HG03378 (cell line): ENCODE results near the gene NAPG.
A peak's percentile ranks its signal among the peaks of the same experiment; 100 is the strongest.
"Not testable (repeated sequence)": the region's sequence is repeated elsewhere in the genome, so short reads cannot be mapped to it uniquely, and the experiment has no call there.

Source experiments
- ATAC-seq: cut with Tn5 transposase; IDR thresholded peaks from one replicate; pipeline ENCODE4 v1.9.1; 2021; ENCODE audit warnings: mild to moderate bottlenecking, moderate library complexity; ENCODE audit not compliant: unreplicated experiment

NAPG gene

GRCh38 chr18:10514082-10514481 lies 11.7 kb upstream of the NAPG start:
- ATAC-seq: no peak

DNA sequence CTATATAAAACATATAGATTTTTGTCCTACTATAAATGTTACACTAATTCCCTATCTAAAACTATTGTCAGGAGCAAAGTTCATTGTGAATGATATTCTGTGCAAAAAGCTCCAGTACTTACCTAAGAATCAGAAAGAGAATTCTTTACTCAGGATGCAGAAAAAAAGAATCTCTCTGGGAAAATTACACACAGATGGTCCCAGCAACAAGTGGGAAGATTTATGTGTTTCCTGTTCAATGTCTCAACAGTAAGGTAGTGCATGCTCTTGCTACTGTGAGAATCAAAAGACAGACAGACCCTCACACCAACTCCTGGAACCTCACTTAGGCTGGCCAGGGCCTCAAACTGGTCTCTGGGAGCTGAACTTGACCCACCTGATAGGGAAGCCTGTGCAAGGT lies 11.2 kb upstream of the NAPG start:
- ATAC-seq: no peak

GRCh38 chr18:10515456-10515855 lies 10.4 kb upstream of the NAPG start:
- no peak for ATAC-seq

- ATAC-seq: no peak
Observed at GRCh38 chr18:10516078-10516477, 9.7 kb upstream of the NAPG start.

- ATAC-seq: no peak
Observed at GRCh38 chr18:10518595-10519255, 7.1 kb upstream of the NAPG start.

DNA sequence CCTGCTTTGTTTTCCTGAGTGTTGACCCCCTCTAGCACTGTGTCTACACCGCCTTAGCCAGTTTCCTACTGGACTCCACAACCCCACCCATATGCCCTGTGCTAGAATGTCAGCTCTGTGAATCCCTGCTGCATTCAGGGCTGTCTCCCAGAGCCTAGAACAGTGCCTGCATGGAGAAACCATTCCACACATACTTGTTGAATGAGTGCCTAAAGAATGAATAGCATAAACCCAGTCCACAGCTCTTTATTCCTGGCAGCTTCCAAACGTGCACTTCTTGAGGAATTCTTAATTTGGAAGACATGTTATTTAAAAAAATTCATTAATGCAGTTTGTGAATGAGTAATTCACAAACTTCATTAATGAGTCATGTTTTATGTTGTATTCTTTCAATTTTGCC lies 6.5 kb upstream of the NAPG start:
- ATAC-seq: no peak

GRCh38 chr18:10519999-10520935 lies 5.6 kb upstream of the NAPG start:
- ATAC-seq: peak; percentile 82

GRCh38 chr18:10521566-10521965 lies 4.3 kb upstream of the NAPG start:
- no peak for ATAC-seq

DNA sequence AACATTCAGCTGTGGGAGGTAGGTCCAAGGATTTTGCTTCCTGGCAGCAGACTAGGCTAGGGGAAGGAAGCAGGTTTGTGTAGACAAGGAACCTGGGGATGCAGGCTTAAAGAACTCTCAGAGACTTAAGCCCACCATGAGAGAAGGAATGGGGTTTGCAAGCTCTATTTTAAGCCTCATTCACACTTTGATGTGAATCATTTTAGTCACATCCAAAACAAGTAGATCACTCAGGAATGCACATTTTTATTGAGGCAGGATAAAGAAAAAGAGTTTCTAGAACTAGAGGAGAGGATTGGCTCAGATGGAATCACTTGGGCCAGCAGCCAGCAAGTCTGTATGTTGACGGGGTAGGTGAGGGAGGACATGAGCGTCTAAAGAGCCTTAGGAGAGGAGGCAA lies 3.3 kb upstream of the NAPG start:
- no peak for ATAC-seq

DNA sequence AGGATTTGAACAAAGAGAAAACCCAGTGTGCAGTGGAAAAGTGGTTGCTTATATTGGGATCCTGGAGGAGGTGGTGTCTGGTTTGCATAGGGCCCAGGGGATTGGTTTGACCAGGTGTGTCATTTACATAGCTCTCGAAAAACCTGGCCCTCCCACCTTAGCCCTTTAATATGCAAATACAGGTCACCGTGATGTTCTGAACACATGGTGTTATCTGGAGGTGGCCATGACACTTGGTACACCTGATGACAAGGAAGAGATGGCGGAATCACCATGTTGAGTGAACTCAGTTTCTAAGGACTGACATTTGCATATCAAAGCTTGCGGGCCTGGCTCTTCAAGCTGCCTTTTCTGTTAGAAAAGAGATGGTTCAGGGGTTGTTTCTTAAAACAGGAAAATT lies 2.3 kb upstream of the NAPG start:
- ATAC-seq: no peak

DNA sequence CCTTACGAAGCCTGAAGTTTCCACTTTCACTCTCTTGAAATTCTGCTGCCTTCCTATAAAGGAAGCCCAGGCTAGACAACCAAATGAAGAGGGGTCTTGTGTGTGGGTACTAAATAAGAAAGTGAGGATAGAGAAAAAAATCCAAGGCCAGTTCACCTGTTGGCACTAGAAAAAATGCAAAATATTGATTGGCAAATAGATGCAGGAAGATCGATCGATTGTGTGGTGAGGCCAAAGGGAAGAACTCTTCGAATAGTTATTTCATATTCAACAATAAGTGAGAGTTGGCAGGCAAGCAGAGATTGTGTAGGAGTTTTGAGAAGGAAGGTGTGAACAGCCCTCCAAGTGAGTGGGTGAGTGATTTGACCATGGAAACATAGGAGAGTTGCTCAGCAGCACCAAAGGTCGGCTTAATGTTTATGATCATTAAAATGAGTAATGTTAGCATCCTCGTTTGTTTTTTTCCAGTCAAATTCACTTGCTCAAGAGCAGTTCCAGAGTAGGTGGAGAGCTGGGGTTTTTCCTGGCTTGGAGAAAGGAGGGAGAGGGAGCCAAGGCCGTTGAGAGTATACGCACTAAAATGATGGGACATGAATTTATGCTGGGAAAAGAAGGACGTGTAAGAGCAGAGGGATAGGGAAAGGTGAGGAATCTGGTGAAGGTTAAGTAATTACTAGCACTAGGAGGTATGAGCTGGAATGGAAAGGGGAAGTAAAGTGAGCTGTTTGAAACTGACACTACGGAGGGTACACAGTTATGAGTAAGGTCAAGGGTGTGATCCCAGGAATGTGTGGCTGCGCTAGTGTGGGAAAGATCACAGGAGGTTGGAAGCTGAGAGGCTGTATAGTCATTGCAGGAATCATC lies 1.1 kb upstream of the NAPG start:
- ATAC-seq: no peak

DNA sequence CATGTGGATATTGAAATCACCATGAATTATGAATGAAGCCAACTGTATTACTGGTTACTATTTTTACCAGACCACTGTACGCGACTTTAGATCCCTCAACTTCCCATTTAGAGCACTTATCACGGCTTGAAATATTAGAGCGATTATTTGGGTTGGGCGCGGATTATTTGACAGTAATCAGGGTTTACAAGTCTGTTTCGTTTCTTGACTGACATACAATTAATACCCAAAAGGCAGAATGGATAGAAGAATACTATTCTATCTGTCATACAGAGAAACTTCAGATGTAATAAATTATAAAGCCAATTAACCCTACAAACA lies 496 bp upstream of the NAPG start:
- no peak for ATAC-seq

DNA sequence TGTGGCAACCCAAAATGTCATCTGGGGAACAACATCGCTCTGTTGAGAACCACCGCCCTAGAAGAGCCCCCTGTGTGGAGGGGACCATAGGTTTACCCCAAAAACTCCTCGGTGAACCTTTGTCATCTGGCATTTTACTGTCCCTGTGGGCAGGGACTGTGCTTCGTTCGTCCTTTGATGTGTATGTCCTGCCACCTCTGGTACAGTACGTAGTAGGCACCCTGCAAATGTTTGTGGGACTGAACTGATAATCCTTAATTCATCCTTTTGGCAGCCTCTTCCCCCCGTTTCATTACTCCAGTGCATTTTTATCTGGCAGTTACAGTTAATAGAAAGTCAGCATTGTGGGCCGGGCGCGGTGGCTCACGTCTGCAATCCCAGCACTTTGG lies 728 bp downstream of the NAPG start:
- ATAC-seq: no peak

GRCh38 chr18:10528439-10528838 lies 2.6 kb downstream of the NAPG start:
- no peak for ATAC-seq

DNA sequence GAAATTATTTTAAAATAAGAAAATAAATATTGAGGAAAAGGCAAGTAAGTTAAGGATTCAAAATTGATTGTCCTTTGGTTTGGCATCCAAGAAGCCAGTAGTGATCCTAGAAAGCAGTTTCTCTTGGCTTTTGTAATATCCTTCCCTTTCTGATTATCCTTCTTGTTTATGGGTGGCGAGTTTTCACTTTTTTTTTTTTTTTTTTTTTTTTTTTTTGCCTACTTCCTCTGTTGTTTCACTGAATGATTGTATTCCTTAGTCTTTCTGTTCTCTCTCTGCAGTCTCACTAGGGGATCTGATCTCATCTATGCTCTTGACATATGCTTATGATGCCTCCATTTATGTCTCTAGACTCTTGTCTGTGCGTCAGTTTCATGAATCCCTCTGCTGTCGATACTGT lies 4.2 kb downstream of the NAPG start:
- ATAC-seq: no peak

- ATAC-seq: no peak
Observed at GRCh38 chr18:10530852-10531251, 5.0 kb downstream of the NAPG start.

GRCh38 chr18:10533111-10533510 lies 7.3 kb downstream of the NAPG start:
- ATAC-seq: no peak

DNA sequence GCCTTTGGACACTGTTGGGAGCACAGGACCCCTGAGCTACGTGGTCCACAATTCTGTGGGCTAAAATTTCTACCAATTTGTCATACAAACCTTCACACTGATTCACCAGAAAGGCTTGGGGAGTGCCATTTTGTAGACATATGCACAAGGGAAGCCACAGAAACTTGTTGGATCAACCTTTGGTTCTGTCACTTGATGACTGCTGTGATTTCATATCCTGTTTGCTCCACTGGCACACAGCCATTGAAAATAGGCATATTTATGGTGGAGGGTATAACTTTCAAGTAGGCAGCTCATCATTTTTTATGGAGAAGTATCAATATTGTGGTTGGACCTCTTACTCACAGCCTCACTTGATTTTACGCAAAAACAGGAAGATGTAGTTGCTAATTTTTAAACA lies 10.5 kb downstream of the NAPG start:
- ATAC-seq: no peak

DNA sequence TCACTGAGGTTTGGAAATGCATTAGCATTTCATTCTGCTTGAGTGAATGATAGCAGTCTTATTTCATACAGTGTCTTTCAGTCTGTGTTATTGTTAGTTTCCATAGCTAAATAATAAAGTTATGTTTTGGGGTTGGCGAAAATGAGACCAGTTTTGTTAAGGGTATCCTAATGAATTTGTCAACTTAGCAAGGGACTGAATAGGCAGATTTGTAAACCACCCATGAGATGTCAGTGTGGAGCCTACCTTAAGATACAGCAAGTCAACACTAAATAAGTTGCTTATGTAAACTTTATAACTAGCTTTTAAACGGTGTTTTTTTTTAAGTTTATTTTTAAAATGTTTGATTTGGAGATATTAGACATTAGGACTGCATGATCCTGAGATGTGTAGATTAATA lies 11.9 kb downstream of the NAPG start:
- no peak for ATAC-seq

GRCh38 chr18:10539124-10539523 lies 13.3 kb downstream of the NAPG start:
- not testable (repeated sequence) for ATAC-seq

GRCh38 chr18:10543277-10543676 lies 17.4 kb downstream of the NAPG start:
- ATAC-seq: no peak
